HG03354 (cell line): ENCODE data around the gene CLCNKB.
"Not testable (repeated sequence)": the region's sequence is repeated elsewhere in the genome, so short reads cannot be mapped to it uniquely, and the experiment has no call there.

Experiments
- ATAC-seq: cut with Tn5 transposase; IDR thresholded peaks from one replicate; pipeline ENCODE4 v1.9.1; 2021; ENCODE audit warnings: mild to moderate bottlenecking; ENCODE audit not compliant: unreplicated experiment, poor library complexity, severe bottlenecking

Gene CLCNKB

DNA sequence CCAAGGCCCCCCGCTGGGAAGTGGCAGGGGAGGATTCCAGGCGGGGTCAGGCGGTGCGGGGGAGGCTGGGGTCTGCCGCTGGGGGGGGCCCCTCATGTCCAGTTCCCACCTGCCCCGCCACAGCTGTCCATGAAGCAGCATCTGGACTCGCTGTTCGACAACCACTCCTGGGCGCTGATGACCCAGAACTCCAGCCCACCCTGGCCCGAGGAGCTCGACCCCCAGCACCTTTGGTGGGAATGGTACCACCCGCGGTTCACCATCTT is 14.6 kb upstream of the CLCNKB start:
- not testable (repeated sequence) for ATAC-seq

DNA sequence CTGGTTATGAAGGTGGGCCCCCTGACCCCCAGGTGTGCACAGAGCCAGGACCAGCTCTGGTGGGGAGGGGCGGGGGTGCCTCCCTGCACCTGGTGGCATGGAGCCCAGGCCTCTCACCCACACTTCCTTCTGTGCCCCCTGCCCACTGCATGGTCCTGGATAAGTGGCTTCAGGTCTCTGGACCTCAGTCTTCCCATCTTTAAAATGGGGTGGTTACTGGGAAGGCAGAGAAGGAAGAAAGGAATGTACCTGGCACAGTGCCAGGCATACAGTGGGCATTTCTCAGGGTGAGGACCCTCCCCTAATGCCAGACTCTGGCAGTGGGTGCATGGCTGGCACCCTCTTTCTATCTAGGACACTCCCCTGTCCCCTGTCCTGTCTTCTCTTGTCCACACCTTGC is 14.3 kb upstream of the CLCNKB start:
- ATAC-seq: no peak

DNA sequence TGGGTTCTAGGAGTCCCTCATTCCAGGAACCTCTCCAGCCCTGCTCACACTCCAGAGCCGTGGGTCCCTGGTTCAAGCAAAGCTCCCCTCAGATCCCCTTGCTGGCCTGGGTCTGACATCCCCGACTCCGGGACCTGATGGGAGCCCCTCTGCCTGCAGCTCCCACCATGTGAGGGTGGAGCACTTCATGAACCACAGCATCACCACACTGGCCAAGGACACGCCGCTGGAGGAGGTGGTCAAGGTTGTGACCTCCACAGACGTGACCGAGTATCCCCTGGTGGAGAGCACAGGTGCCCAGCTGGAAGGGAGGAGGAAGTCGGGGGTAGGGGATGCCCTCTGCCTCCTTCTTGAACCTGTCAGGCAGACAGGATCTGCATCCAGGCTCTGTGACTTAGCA is 12.0 kb upstream of the CLCNKB start:
- no peak for ATAC-seq

DNA sequence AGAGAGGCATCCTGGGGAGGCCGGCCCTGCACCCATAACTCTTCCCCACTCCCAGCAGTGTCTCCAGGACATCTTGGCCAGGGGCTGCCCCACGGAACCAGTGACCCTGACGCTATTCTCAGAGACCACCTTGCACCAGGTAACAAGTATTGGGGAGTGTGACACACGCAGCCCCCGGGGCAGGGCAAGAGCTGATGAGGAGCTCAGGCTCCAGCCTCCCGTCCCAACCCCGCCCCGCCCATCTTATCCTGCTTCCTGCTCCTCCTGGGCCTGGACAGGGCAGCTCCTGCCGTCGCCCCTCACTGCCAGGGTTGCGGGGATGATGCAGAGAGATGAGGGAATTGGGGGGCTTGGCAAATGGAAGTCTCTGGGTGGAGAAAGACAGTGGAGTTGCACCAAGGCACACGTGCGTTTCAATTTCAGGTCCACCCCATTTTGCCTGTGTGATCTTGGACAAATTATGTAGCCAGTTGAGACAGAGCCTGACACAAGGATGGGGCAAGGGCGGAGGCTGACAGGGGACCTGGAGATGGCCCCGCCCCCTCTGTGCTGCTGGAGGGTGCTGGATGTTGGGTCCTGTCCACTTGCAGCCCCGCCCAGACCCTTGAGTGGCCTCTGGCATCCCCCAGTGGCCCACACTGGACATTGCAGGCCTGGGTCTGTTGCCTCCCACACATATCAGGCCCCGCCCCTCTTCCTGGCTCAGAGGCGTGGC is 11.0 kb upstream of the CLCNKB start:
- ATAC-seq: peak; percentile 71

DNA sequence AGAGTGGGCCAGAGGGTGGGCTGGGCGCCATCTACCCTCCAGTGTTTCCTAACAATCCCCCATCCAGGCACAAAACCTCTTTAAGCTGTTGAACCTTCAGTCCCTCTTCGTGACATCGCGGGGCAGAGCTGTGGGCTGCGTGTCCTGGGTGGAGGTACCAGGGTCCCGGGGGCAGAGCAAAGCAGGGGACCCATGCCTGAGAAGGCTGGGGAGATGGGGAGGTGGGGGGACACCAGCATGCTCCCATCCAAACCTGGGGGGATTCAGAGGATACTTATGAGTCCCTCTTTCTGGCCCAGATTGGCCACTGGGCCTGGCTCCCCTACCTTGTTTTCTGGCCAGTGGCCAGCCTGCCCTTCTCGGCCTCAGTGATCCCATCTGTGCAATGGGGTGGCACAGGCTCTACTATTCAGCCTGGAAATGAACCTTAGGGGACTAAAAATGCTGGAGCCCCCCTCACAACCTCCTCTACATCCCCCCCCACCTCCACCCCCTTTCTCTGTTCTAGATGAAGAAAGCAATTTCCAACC is 10.4 kb upstream of the CLCNKB start:
- ATAC-seq: not testable (repeated sequence)

DNA sequence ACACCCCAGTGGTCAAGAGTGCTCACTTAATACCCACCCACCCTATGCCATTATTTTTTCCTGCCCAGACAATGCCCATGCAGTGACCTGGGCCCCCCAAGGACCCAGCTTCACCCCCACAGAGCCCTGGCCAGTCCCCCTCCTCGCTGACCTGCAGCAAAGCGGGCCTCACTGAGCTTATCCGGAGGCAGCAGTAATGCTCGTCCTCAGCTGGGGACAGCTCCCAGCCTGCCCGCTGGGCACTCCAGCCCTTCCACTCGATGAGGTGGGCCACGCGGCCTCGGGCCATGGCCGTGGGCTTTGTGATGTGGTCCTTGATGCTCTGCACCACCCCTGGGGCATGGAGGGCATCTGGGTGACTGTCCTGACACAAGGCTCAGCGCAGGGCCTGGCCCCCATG is 7.1 kb upstream of the CLCNKB start:
- not testable (repeated sequence) for ATAC-seq

DNA sequence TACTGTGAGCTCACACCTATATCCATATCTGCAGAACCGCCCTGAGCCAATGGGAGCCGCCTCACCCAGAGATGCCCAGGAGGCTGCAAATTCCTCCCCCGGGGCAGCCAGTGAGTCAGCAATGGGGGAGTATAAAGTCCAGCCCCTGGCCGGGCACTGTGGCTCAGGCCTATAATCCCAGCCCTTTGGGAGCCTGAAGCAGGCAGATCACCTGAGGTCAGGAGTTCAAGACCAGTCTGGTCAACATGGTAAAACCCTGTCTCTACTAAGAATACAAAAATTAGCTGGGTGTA is 5.0 kb upstream of the CLCNKB start:
- ATAC-seq: no peak

DNA sequence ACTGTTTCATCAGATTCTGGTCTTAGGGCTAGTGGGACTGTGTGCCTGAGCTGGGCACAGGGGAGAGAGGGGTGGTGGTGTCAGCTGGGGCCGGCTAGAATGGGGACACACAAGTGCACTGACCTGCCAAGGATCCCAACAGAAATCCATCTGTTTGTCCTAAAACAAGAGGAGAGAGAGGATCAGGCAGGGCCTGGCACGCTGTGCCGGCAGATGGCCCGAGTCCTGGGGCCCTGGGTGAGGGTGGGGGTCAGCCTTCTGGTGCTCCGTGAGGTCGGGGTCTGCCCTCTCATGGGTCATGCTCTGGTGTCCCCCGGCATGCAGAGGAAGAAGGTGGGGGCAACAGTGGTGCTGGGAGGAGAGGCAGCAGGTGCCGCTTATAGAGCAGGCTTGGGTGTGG is 3.7 kb upstream of the CLCNKB start:
- ATAC-seq: not testable (repeated sequence)

DNA sequence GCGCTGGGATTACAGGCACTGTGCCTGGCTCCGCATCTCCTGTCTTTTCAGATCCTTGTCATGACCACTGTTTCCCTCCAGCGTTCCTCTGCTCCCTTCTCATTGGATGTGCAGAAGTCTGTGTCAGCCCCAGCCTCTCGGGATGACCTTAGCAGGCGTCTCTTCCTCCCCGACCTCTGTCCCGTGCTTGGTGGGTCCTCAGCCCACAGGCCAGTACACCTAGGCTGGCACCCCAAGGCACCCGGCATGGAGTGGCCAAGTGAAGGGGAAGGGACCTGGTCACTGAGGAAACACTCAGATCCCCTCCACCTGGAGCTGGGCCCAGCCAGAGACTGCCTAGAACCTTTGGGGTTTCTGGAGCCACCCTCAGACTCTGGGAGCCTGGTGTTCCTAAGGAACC is 2.4 kb upstream of the CLCNKB start:
- no peak for ATAC-seq

DNA sequence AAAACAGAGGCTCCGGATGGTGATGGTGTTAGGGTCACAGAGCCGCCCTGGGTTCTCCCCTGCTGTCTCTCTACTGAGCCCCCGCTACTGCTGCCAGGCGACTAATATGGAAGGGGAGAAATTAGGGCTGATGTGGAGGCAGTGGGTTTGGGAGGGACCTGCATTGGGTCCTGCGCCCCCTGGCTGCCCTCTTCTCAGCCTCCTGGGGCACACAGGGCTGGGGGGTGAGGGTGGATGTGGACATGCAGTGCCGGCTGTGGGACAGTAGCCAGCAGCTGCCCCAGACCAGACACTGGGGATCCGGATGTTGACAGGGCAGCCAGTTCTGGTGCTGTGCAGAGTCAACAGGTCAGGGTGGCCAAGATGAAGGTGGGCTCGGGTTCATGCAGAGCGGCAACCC is 1.5 kb upstream of the CLCNKB start:
- ATAC-seq: no peak

DNA sequence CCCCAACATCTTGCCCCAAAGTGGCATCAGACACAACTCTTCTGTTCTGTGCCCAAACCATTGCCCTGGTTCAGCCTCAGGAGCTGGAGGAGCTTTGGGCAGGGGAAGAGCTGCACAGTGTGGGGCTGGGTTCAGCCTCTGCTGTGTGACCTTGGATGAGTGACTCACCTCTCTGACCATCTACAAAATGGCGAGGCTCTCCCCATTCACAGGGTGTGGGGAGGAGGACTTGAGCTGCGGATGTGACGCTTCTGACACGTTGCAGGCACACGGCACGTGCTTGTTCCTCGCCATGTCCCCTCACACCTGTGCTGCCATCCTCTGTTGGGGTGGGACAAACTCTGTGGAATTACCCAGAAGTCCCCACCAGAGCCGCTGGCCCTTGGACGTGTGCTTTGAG is 928 bp upstream of the CLCNKB start:
- not testable (repeated sequence) for ATAC-seq

DNA sequence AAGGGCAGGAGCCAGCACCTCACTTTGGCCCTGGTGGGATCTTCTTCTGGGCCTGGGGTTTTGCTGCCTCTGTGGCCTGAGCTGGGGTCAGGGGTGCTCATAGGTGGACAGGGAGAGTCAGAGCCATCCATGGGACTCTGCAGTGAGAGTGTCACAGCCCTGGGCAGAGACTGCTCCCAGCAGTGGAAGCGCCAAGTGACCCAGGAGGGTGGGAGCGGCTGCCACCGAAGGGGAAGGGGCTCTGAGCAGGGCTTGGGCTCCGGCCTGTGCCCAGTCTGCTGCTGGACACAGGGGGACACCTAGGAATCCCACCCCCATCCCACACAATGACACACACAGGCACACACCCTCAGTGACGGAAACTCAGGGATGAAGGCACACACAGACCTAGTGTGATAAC is 368 bp downstream of the CLCNKB start:
- no peak for ATAC-seq

DNA sequence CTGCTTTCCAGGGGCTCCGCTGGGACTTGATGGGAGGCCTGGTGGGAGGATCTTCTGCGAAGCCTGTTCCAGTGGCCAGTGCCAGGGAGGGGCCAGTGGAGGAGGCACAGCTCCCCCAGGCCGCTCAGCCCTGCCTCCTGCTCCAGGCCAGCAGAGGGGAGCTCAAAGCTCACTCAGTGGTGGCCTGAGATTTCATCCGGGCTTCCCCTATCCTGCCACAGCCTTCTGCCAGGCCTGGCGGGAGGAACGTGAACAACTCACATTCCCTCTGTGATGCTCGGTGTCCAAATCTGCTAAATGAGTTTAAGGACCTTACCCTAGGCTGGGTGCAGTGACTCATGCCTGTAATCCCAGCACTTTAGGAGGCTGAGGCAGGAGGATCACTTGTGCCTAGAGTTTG is 3.3 kb downstream of the CLCNKB start:
- ATAC-seq: no peak

DNA sequence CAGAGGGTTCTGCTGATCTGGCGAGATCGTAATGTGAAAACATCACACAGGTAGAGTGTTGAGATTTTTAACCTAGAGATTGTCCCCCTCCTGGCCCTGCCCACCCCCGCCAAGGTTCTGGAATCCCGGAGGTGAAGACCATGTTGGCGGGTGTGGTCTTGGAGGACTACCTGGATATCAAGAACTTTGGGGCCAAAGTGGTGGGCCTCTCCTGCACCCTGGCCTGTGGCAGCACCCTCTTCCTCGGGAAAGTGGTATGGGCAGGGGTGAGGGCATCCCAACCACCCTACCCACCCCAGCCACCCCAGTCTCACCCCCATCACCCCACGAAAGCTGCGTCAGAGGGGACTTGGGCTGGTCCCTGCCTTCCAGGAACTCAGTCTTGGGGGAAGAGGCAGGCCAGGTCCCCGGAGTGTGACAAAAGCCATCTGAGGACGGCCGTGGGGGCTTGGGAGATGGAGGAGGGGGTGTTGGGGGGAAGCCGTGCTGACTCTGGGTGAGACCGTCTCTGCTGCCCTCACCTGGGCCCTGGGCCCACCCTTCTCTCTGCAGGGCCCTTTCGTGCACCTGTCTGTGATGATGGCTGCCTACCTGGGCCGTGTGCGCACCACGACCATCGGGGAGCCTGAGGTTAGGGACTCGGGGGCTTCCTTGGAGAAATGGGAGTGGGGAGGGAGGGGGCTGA is 4.4 kb downstream of the CLCNKB start:
- no peak for ATAC-seq

DNA sequence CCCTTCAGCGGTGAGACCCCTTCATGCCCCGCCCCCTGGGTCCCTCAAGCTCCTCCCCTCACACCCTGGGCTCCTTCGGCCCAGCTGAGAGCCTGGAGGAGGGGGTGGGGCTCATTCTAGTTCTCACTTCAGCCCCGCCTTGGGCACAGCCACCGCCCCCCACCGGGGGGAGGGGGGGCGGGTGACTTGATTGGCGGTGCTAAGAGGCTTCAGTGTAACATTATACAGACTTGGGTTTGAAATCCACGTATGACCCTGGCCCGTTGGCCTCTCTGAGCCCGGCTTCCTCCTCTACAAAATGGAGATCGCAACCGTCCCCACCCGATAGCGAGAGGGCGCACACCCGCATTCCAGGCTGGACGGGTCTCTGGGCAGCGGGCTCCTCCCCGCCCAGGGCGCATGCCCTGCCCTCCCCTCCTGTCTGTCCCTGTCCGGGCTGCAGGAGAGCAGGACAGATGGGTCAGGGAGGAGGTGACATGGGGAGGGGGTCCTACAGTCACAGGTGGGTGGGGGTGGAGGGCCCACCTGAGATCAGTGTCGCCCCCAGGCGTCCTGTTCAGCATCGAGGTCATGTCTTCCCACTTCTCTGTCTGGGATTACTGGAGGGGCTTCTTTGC is 5.1 kb downstream of the CLCNKB start:
- ATAC-seq: no peak

DNA sequence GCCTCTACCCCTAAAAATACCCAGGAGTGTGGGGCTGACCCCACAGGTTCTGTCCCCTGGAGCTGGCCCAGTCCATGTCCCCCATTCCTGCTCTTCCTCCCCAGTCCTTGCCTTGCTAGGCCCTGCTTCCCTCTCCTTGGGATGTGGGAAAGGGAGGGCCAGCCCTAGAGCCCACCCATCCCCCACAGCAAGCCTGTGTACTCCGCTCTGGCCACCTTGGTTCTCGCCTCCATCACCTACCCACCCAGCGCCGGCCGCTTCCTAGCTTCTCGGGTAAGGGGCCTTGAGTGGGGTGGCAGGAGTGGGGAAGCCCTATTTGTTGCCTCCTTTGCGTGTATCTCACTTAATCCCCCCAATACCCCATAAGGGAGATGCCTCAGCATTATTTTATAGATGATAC is 6.7 kb downstream of the CLCNKB start:
- no peak for ATAC-seq

DNA sequence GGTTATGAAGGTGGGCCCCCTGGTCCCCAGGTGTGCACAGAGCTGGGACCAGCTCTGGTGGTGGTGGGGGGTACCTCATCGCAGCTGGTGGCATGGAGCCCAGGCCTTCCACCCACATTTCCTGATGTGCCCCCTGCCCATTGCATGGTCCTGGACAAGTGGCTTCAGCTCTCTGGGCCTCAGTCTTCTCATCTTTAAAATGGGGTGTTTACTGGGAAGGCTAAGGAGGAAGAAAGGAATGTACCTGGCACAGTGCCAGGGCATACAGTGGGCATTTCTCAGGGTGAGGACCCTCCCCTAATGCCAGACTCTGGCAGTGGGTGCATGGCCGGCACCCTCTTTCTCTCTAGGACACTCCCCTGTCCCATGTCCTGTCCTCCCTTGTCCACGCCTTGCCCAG is 7.5 kb downstream of the CLCNKB start:
- ATAC-seq: no peak

DNA sequence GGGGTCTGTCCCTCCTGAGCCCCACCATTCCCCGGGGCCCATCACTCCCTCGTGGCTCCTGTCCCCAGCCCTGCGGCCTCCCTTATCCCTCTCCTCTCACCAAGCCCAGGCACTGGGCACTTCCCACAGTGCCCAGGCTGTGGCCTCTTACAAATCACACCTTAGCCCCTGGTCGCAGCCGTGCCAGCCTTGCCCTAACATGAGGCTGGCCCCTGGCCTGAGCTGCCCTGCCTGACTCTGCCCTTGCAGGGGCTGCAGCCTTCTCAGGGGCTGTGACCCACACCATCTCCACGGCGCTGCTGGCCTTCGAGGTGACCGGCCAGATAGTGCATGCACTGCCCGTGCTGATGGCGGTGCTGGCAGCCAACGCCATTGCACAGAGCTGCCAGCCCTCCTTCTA is 8.4 kb downstream of the CLCNKB start:
- not testable (repeated sequence) for ATAC-seq

DNA sequence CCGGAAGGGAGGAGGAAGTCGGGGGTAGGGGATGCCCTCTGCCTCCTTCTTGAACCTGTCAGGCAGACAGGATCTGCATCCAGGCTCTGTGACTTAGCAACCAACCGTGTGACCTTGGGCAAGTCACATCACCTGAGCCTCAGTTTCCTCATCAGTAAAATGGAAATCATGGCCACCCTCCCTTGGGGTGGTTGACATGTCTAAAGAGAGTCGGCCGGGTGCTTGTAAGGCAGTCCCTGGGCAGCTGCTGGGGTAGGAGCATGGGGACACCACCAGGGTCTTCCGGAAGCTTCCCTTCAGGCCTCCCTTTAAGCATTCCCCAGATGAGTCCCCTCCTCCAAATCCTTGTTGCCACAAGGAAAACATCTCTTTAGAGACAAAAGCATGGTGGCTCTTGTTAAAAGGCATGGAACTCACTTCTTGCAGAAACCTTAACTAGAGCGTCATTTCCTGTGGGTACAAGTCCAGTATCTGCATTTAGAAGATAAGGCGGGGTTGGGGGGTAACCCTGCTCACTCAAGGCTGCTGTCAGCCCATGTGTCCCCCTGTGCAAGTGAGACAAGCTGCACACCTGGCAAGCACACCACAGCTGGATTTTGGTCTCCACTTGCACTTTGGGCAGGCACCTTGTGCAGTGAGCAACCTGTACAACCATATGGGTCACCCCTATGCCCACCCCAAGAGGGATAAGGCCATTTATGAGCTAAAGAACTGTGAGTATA is 10.4 kb downstream of the CLCNKB start:
- ATAC-seq: no peak

DNA sequence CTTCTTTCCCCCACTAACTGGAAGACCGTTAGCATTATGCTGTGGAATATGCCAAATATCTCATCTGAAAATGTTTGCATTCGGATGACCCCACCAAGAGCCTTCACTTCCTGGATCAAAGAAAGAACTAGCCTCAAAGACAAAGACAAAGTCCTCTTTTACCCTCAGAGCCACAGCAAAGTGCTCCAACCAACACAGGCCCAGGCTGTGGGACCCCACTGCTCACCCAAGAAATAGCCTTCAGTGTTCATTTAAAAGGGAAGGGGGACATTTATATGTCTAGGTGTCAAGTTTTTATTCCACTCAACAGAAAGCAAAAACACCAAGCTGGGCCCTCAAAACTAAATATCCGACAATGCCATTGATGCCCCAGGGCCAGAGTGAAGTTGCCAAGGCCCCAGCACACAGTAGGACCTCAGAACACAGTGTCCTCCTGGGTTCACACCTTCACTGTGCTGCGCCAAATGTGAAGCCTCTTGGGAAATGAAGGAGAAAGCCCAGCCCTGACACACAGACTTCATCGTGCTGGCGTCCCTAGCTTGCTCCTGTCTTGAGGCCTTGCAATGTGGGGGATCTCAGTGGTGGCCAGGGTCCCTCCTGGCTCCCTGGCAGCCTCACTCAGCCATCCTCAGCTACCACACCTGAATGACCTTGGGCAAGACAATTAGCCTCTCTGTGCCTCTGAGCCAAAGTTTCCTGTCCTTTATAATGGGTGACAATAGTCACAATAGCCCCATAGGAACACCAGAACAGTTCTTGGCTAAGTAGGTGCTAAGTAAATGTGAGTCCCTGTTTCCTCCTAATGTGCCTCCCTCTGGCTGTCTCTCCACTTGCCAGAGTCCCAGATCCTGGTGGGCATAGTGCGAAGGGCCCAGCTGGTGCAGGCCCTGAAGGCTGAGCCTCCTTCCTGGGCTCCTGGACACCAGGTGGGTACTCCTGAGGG is 11.3 kb downstream of the CLCNKB start:
- ATAC-seq: no peak
